SU-DHL-6 (cell line): ENCODE measurements around the gene GINS3.

ENCODE experiments used
- H2AFZ ChIP-seq: fragments of 200-600 bp; sonication (generic); 2 replicates; pipeline ENCODE4 v1.6.1; 2014; ENCODE audit warnings: low read depth, mild to moderate bottlenecking, moderate library complexity, mixed read lengths, antibody characterized with exemption, low read length; ENCODE audit not compliant: severe bottlenecking
- H3F3A ChIP-seq: fragments of 200-600 bp; shearing (Covaris generic); 2 replicates; pipeline ENCODE4 v1.6.0; 2016; ENCODE audit warnings: antibody characterized with exemption, mild to moderate bottlenecking; ENCODE audit not compliant: insufficient read depth
- H3K27ac ChIP-seq: fragments of 200-600 bp; sonication (generic); 2 replicates; pipeline ENCODE4 v1.5.1; 2016; ENCODE audit warnings: low read depth, mild to moderate bottlenecking, low read length, moderate library complexity, mixed read lengths
- H3K27me3 ChIP-seq: fragments of 200-600 bp; sonication (generic), shearing (Covaris generic); 2 replicates; pipeline ENCODE4 v1.6.0; 2014; ENCODE audit warnings: mild to moderate bottlenecking, low read length
- H3K36me3 ChIP-seq: fragments of 200-600 bp; sonication (generic); 2 replicates; pipeline ENCODE4 v1.6.1; 2014; ENCODE audit warnings: mild to moderate bottlenecking, low read length, mixed read lengths
- H3K4me2 ChIP-seq: fragments of 300-600, 200-600 bp; shearing (Covaris generic), sonication (generic); 2 replicates; pipeline ENCODE4 v1.6.0; 2014; ENCODE audit warnings: low read length, low read depth, mild to moderate bottlenecking; ENCODE audit not compliant: poor library complexity, severe bottlenecking
- H3K4me3 ChIP-seq: fragments of 200-600 bp; sonication (generic); 2 replicates; pipeline ENCODE4 v1.5.1; 2014; ENCODE audit warnings: antibody characterized with exemption, low read length, mild to moderate bottlenecking, mixed read lengths; ENCODE audit not compliant: insufficient read depth, poor library complexity, severe bottlenecking
- H3K79me2 ChIP-seq: fragments of 200-600 bp; sonication (generic); 2 replicates; pipeline ENCODE4 v1.6.1; 2014; ENCODE audit warnings: mild to moderate bottlenecking, low read length, moderate library complexity; ENCODE audit not compliant: insufficient read depth
- H3K9ac ChIP-seq: fragments of 200-600 bp; sonication (generic); 2 replicates; pipeline ENCODE4 v1.7.0; 2014; ENCODE audit warnings: mild to moderate bottlenecking, low read length
- H3K9me2 ChIP-seq: fragments of 200-600 bp; sonication (generic); replicated peaks from 2 replicates; pipeline ENCODE4 v1.6.1; 2014; ENCODE audit warnings: low read length; ENCODE audit not compliant: insufficient read depth
- H3K9me3 ChIP-seq: fragments of 200-600 bp; sonication (generic); 2 replicates; pipeline ENCODE4 v1.6.1; 2014; ENCODE audit warnings: low read length, mixed read lengths; ENCODE audit not compliant: insufficient read depth
- H4K20me1 ChIP-seq: fragments of 200-600 bp; sonication (generic); 2 replicates; pipeline ENCODE4 v1.6.1; 2014; ENCODE audit warnings: low read depth, mild to moderate bottlenecking, antibody characterized with exemption, low read length, moderate library complexity, mixed read lengths
- EZH2phosphoT487 ChIP-seq: fragments of 200-600 bp; sonication (generic), shearing (Covaris generic); conservative IDR thresholded peaks from 2 replicates; pipeline ENCODE4 v1.6.1; 2018; ENCODE audit warnings: mild to moderate bottlenecking, antibody characterized with exemption, low read length, moderate library complexity, mixed read lengths
- TF ChIP-seq, protein P1 (sequence below): fragments of 200-600 bp; sonication (generic); IDR thresholded peaks from one replicate; pipeline ENCODE4 v1.5.1; 2017; ENCODE audit warnings: antibody characterized with exemption, mild to moderate bottlenecking, low read length, moderate library complexity; ENCODE audit not compliant: insufficient read depth, poor library complexity, severe bottlenecking

GINS3 gene

DNA sequence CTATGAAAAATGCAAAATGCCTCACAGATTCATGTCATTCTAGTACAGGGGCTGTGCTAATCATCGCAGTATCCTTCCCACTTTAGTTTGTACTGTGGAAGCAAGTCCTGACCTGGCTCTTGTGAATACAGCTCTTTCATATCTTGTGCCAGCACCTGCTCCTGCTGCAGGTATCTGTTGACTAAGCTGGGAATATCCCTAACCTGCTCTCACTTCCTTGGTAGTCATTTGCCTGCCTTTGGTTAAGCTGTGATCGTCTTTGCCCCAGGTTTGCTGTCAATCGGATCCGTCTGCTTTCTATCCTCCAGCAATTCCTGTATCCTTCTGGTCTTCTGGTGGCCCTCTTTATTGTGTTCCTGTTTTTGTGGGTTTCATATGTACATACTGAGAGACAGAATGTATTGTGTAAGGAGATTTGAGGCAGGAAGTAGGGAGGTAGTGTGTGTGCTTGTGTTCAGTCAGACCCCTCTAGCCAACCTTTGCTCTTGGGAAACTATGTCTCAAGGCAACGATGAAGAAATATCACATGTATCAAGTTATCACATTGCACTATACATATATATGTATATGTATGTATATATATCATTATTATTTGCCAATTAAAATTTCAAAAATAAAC, 7.7 kb upstream of the GINS3 start:
- TF ChIP-seq, protein P1, sequence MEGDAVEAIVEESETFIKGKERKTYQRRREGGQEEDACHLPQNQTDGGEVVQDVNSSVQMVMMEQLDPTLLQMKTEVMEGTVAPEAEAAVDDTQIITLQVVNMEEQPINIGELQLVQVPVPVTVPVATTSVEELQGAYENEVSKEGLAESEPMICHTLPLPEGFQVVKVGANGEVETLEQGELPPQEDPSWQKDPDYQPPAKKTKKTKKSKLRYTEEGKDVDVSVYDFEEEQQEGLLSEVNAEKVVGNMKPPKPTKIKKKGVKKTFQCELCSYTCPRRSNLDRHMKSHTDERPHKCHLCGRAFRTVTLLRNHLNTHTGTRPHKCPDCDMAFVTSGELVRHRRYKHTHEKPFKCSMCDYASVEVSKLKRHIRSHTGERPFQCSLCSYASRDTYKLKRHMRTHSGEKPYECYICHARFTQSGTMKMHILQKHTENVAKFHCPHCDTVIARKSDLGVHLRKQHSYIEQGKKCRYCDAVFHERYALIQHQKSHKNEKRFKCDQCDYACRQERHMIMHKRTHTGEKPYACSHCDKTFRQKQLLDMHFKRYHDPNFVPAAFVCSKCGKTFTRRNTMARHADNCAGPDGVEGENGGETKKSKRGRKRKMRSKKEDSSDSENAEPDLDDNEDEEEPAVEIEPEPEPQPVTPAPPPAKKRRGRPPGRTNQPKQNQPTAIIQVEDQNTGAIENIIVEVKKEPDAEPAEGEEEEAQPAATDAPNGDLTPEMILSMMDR, result no peak
- TF ChIP-seq EZH2phosphoT487, result no peak
- Histone ChIP-seq H3K79me2 (no peaks in the 10 kb centered on the region), H4K20me1 (no peaks in the 10 kb centered on the region), H3K9ac (no peak overlapping the region), H3K27me3 (no peaks in the 10 kb centered on the region), H2AFZ (no peak overlapping the region), H3K4me3 (no peak overlapping the region), H3K9me2 (no peaks in the 10 kb centered on the region), H3K9me3 (no peaks in the 10 kb centered on the region), H3F3A (0 out of 2 replicates have a peak, but pooled peaks cover 2% of the 10 kb centered on the region), H3K27ac (no peak overlapping the region), H3K4me2 (no peak overlapping the region), H3K36me3 (no peaks in the 10 kb centered on the region)

DNA sequence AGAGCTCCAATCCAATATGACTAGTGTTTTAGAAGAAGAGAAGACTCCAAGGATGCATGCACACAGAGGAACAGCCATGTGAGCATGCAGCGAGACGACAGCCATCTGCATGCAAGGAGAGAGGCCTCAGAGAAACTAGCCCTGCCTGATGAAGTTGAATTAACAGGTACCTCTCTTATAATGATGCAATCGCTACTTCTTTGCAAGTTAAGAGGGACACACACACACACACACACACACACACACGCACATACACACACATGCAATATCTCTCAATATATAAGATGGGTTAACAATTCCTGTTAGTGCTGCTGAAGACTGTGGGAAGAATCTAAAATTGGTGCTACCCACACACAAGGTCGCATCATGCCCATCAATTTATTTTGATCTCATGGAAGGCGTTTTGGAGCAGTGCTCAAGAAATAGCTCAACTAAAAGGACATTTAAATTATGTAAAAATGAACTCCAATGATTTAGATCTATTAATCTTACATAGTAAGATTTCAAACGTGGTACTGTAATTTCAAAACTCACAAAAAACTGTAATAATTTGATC, 7.0 kb upstream of the GINS3 start:
- Histone ChIP-seq H3K4me3 (no peak overlapping the region), H3K9me2 (no peaks in the 10 kb centered on the region), H3K9ac (no peak overlapping the region), H3F3A (peaks cover 7% of the 10 kb centered on the region; the same call in 1 of the 2 replicates), H3K79me2 (no peaks in the 10 kb centered on the region), H3K27me3 (no peaks in the 10 kb centered on the region), H2AFZ (no peak overlapping the region), H3K9me3 (no peaks in the 10 kb centered on the region), H4K20me1 (no peaks in the 10 kb centered on the region), H3K4me2 (no peak overlapping the region), H3K27ac (no peak overlapping the region), H3K36me3 (no peaks in the 10 kb centered on the region)
- no peak for TF ChIP-seq EZH2phosphoT487
- TF ChIP-seq, protein P1, result no peak

DNA sequence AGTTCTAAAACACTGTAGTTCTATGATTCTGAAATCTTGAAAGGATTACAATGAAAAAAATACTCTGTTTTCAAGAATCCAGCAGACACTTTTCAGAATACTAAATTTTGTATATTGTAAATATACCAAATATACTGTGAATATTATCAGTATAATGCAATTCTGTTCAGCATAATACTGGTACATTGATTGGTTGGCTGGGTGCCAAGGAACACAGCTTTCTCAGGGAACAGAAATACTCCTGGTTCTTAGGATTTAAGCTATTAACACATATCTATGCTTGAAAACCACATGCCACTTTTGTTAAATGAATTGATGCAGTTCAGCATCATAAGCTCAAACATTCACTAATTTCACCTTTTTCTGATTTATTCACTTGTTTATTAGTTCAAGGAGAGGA, 2.5 kb upstream of the GINS3 start:
- H3K9me3 ChIP-seq, result no peaks in the 10 kb centered on the region
- no peaks in the 10 kb centered on the region for H3K36me3 ChIP-seq
- no peak overlapping the region for H3K4me2 ChIP-seq
- TF ChIP-seq, protein P1, result no peak
- no peak for TF ChIP-seq EZH2phosphoT487
- H3K4me3 ChIP-seq, result no peak overlapping the region
- no peak overlapping the region for H2AFZ ChIP-seq
- H3F3A ChIP-seq, result peaks cover 7% of the 10 kb centered on the region; the same call in 1 of the 2 replicates
- H4K20me1 ChIP-seq, result no peaks in the 10 kb centered on the region
- no peaks in the 10 kb centered on the region for H3K9me2 ChIP-seq
- peaks cover 19% of the 10 kb centered on the region for H3K79me2 ChIP-seq
- H3K9ac ChIP-seq, result no peak overlapping the region
- H3K27me3 ChIP-seq, result no peaks in the 10 kb centered on the region
- H3K27ac ChIP-seq, result no peak overlapping the region
